LNCaP clone FGC (cell line): Measurements from ENCODE around the gene AXIN1.
A peak's percentile ranks its signal among the peaks of the same experiment; 100 is the strongest.

Experiments
- DNase-seq: peaks from one replicate; pipeline ENCODE4 v3.0.0-alpha.2; 2011; ENCODE audit warnings: low read depth
- H3K4me3 ChIP-seq: 2 replicates; pipeline ENCODE4 v1.5.1; 2011; ENCODE audit warnings: mild to moderate bottlenecking, low read depth, low read length, control low read depth
- CTCF ChIP-seq: IDR thresholded peaks from 2 replicates; pipeline ENCODE4 v1.5.1; 2012; ENCODE audit warnings: mild to moderate bottlenecking; ENCODE audit not compliant: control insufficient read depth, insufficient read depth; ENCODE audit errors: extremely low read depth

The AXIN1 gene

GRCh38 chr16:361872-362701 lies 9.6 kb upstream of the AXIN1 start:
- no peak overlapping the region for H3K4me3 ChIP-seq
- peak; percentile 62 for DNase-seq
- TF ChIP-seq CTCF: peak; percentile 97

GRCh38 chr16:361341-361871 lies 8.9 kb upstream of the AXIN1 start:
- H3K4me3 ChIP-seq: no peak overlapping the region
- no peak for TF ChIP-seq CTCF
- DNase-seq: no peak

- DNase-seq: no peak
- TF ChIP-seq CTCF: no peak
- no peak overlapping the region for H3K4me3 ChIP-seq
Observed at GRCh38 chr16:360698-361336, 8.3 kb upstream of the AXIN1 start.

GRCh38 chr16:359871-360697 lies 7.6 kb upstream of the AXIN1 start:
- no peak overlapping the region for H3K4me3 ChIP-seq
- TF ChIP-seq CTCF: no peak
- no peak for DNase-seq

GRCh38 chr16:359067-359763 lies 6.7 kb upstream of the AXIN1 start:
- no peak overlapping the region for H3K4me3 ChIP-seq
- DNase-seq: no peak
- TF ChIP-seq CTCF: no peak

GRCh38 chr16:356741-357140 lies 4.2 kb upstream of the AXIN1 start:
- no peak for DNase-seq
- no peak overlapping the region for H3K4me3 ChIP-seq
- TF ChIP-seq CTCF: no peak
